ENCODE data around the gene C1orf116.

C1orf116 gene

DNA sequence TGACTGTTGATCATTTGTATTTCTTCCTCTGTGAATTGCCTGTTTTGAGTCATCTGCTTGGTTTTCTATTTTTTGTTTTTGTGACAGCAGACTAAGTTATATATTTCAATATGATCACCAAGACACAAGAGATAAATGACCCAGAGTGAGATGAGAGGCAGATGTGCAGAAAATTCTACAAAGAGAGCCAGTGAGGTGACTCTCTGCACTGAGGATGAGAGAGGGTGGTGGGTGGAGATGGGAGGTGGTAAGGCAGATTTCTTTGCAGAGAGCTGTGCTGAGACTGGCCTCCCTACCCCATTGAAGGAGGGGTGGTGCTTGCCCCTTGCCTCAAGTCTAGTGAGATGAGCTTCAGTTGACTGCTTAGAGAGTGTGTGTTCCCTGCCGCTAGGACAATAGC lies 44.7 kb downstream of the C1orf116 start:
- DNase-seq (ENCODE audit: low read depth) = no peak

DNA sequence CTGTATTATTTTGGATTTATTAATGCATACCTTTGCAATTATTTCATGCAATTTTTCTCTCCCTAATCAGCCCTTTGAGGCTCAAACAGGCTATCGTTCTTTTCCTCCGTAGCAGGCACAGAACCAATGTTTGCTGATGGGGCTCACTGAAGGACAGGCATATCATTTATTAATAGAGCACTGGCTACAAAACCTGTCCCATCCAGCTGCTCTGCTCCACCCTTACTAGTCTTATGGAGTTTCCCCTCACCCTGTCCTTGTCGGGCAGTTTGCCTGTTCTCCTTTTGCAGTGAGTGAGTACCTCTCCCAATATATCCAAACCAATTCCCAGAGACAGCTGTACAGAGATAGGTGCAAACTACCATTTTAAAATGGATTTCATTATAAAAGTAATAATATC lies 45.7 kb downstream of the C1orf116 start:
- no peak for DNase-seq (ENCODE audit: low read depth)

DNA sequence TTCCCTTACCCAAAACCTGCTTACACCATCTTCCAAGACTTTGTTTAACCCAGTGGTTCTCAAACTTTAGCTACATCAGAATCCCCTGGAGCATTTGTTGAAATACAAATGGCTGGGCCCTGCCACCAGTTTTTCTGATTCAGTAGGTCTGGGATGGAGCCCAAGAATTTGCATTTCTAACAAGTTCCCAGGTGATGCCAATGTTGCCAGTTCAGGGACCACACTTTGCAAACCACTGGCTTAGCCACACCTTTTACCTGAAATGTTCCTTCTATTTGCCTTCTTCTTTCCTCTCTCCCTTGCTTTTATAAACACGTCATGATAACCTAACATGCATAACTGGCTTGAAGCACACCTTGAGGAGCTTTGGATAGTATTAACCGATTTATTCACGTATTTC lies 46.2 kb downstream of the C1orf116 start:
- no peak for DNase-seq (ENCODE audit: low read depth)

DNA sequence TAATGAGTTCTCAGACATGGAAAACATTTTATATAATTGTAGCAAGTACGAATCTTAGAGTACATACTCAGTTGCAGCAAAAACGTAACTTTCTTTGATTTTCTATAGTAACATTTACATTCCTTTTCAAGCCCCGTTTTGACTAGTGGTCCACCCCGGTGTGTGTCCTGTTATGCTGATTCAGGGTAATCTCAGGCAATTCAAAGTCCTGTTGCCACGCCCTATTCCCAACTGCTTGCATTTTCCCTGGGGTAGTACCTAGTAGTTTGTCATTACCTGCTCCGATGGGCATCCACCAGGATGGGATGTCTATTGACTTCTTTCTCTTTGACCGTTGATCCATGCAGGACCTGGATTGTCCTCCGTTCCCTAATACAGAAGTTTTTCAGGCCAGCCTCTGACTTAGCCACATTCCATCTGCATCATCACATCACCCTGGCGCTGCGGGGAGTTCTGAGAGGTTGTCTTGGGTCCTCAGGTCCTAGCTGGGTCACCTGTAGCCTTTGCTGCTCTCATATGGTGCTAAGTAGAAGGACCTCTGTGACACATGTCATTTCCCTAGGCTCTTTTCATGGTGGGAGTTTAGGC lies 47.3 kb downstream of the C1orf116 start:
- no peak for DNase-seq (ENCODE audit: low read depth)

DNA sequence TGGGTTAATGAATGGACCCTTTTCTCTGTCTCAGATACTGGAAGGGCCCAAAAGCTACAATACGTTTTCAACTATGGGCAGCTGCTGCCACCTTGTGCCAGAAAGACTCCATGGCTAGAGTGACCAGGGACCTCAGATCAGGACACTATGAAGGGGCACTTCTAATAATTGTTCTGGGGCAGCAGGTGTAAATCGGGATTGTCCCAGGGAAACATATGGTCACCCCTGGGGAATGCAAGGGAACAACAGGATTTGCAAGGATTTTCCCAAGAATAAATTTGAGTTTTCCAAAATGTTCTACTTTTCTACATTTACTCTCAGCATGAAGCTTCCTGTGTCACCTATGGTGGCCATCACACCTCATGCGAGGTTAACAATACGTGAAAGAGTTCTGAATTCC lies 50.3 kb downstream of the C1orf116 start:
- DNase-seq (ENCODE audit: low read depth) = peak; percentile 45

DNA sequence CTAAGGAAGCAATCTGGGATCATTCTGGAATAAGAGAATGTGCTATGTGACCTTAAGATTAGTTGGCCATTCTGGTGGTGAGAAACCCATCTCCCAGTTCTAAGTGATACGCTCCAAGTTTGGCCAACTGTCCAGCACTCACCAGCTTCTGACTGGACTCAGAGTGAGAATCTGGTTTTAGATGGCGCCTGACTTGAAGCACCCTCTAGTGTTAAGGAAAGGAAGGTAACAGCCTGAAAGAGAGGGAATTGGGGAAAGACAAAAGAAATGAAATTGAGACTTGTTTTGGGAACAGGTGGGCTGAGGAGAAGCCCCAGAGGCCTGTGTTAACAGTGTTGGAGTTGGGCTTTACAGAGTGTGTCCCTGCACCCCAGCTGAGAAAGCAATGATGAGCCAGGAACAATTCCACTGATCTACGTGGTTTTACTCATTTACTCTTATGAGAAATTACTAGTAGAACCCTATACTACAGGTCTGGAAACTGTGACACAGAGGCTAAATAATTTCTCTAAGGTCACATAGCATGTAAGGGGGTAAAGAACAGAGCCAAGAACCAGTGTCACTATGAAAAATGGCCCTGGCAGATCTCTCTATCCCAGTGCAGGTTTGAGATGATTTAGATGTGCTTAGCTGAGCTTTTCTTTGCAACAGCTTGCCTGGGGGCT lies 53.0 kb downstream of the C1orf116 start:
- DNase-seq (ENCODE audit: low read depth) = no peak

DNA sequence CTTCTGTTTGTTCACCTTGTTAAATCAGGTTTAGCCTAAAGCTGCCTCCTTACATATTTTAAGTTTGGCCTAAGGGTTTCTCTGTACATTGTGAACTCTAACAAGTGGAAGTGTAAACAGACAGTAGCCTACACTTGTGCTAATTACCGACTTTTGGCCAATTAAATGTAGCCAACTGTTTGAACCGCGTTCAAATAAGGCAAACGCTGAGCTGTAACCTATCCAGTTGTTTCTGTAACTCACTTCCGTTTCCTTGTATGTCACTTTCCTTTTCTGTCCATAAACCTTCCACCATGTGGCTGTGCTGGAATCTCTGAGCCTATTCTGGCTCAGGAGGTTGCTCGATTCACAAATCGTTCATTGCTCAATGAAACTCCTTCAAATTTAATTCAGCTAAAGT lies 54.3 kb downstream of the C1orf116 start:
- DNase-seq (ENCODE audit: low read depth) = no peak

DNA sequence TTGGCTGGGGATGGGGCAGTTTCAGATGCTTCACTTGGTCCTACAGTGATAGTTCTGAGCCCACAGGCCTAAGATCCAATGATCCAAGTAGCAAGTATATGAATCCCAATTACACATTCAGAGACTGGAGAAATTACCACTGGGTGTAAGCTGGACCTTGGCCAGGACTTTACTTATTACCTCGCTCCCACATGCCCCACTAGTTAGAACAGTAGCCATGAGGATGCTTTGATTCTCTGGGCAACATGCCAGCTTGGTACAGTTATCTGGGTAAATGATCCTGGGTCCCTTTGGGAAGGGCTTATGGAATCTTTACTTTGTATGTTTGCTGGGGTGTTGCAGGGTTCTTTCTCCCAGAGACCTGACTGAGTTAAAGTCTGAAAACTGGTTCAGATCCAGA lies 57.2 kb downstream of the C1orf116 start:
- no peak for DNase-seq (ENCODE audit: low read depth)

DNA sequence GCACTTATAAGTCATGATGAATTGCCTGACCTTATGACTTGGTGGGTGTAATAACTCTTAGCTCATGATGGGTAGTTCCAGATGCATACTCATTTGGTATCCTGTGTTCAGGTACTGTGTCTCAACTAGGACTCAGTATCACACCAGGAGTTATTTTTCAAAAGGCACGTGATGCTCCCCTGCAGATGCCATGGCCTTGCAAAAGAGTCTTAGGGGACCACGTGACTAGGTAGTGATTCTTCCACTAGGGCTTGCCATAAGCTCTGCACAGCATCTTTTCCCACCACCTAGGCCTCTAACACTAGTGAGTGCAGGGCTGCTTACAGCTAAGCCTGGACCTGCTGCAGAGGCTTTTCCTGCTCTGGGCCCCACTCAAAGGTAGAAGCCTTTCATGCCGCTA lies 58.4 kb downstream of the C1orf116 start:
- no peak for DNase-seq (ENCODE audit: low read depth)

DNA sequence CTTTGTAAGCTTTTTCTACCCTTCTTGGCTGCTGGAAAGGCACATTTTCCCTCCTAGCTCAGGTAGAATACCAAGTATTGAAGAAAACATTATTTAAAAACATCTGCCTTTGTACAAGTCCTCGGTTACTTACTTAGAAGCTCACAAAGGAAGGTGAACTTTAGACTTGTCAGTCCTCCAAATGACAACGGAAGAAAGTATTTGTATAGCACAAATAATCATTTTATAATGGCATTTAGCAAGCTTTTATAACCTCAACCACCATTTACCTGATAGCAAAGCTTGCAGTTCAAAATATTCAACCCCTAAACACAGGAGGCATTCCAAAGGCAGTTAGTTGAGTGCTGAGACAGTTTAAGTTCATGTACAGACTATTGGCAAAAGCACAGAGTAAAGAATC lies 59.8 kb downstream of the C1orf116 start:
- DNase-seq (ENCODE audit: low read depth) = no peak

DNA sequence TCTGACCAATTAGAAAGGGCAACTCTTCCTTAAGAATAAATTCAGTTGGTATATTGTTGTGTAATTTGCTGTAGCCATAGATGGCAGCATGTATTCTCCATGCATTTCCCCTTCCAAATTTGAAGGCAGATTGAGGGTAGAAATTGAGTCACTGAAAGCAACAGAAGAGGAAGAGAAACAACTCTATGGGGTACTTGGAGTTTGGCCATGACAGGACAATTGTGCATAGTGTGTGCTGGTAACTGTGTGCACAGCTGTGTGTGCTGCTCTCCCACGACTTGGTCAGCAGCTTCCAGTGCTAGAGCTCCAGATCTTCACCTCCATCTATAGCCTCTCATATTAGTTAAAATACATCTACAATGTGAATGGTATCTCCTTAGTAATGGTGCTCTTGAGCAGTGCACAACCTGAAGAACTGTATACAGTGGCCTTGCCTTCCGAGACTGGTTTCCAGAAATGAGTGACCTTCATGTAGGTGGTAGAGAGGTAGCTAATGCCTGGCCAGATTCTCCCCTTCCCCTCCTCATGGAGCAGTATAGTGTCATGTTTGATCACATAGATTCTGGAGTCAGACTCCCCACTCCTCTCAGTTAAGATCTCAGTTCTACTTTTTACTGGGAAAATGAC lies 61.4 kb downstream of the C1orf116 start:
- no peak for DNase-seq (ENCODE audit: low read depth)

DNA sequence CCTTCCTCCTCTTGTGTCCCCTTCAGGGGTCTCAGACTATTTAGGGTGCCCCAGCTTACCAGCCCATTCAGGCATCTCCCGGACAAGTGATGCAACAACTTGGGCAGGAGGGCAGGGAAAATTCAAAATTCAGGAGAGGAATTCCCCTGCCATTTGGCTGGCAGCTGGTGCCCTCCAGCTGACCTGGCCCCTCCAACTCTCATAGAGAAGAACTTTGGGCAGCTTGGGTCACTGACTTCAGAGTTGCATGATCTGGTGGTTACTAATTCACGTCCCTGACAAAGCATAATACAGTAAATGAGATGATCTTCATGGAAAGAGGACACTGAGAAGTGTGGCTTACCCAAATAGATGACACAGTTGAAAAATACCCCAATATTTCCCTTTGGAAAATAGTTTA lies 62.1 kb downstream of the C1orf116 start, which contains the start of gene FCAMR:
Gene FCAMR, minus strand, starts transcription at position 15 of the 400 bp plus-strand sequence. CDS start 335 bp downstream, outside the sequence.
- DNase-seq (ENCODE audit: low read depth) = no peak

DNA sequence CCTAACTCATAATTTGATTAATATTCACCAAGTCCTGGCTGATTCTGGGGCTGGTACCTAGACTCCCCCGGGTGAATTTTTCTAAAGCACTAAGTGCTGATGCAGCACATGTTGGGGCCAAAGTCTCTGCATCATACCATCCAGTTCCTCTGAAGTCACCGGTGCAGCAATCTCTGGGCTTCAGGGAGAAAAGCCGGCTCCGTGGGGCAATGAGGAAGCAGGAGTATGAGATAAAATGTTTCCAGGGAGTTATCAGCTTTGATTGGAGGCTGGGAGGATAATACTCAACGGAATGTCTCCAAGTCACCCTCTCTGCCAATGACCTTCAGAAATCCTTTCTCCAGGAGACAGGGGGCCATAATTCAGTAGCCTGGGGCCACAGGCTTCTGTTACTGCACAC lies 63.5 kb downstream of the C1orf116 start:
- DNase-seq (ENCODE audit: low read depth) = no peak

Data from stimulated activated CD8-positive, alpha-beta memory T cell treated with anti-CD3 and anti-CD28 coated beads, Interleukin-12 subunit alpha, Interleukin-12 subunit beta, amount 100 ng/mL, for 1 hour (primary cell).